BJ (cell line): ENCODE results near the gene MAN1C1. TPM values are rescaled to one million over a fixed set of nuclear protein-coding genes. Genes with fewer than 3 reads are reported as not detected.

Experiments
- CTCF ChIA-PET: fragments of 350-600 bp; formaldehyde crosslinking; extraction: SDS; loops from one replicate; lab custom pipeline; 2021; ENCODE audit warnings: antibody characterized with exemption, inconsistent platforms; lab: Yijun Ruan, JAX
- POLR2A ChIA-PET: fragments of 300-600 bp; sonication (Branson Sonifier 250); formaldehyde crosslinking; extraction: SDS; loops from one replicate; lab custom pipeline; 2021; ENCODE audit warnings: antibody characterized with exemption; lab: Charles Lee
- DNase-seq: peaks from one replicate; pipeline ENCODE4 v3.0.0-alpha.2; 2011; ENCODE audit warnings: low read depth
- H3K27me3 ChIP-seq: 2 replicates; pipeline ENCODE4 v1.6.0; 2011; ENCODE audit warnings: low read length; ENCODE audit not compliant: control insufficient read depth, insufficient read depth
- H3K36me3 ChIP-seq: 2 replicates; pipeline ENCODE4 v1.5.1; 2011; ENCODE audit warnings: low read length; ENCODE audit not compliant: control insufficient read depth, insufficient read depth
- H3K4me3 ChIP-seq: 2 replicates; pipeline ENCODE4 v1.5.1; 2011; ENCODE audit warnings: low read depth, mild to moderate bottlenecking, control low read depth, low read length
- CTCF ChIP-seq: IDR thresholded peaks from 2 replicates; pipeline ENCODE4 v1.5.1; 2011; ENCODE audit warnings: low read depth, mild to moderate bottlenecking, control low read depth, inconsistent platforms, low read length, moderate library complexity; ENCODE audit not compliant: insufficient read depth
- polyA plus RNA-seq: library from polyadenylated mRNA; depleted of rRNA; stranded (reverse); fragments of >200 nt; gene quantifications from 2 replicates; pipeline ENCODE4 v1.2.3, GENCODE V29; 2011

Gene MAN1C1
- polyA plus RNA-seq, 1 experiment: 1.1 TPM

GRCh38 chr1:25611843-25612242, 4.7 kb upstream of the MAN1C1 start:
- no peak for TF ChIP-seq CTCF
- H3K36me3 ChIP-seq: no peaks in the 10 kb centered on the region
- POLR2A ChIA-PET: no interaction called here

GRCh38 chr1:25612421-25612820, 4.2 kb upstream of the MAN1C1 start:
- TF ChIP-seq CTCF: no peak
- CTCF ChIA-PET: interaction anchor here (1.3 to 7.9 kb wide), 3 partner anchors 163 to 198 kb away, joined by 3 to 125 read pairs (median 3); partner anchors contain the start of gene SELENON
- no peaks in the 10 kb centered on the region for H3K36me3 ChIP-seq
- H3K4me3 ChIP-seq: no peak overlapping the region
- POLR2A ChIA-PET: no interaction called here
- peaks cover 27% of the 10 kb centered on the region for H3K27me3 ChIP-seq
- no peak for DNase-seq

More at GRCh38 chr1:25611843-25612242, 4.7 kb upstream of the MAN1C1 start:
- H3K27me3 ChIP-seq: peaks cover 27% of the 10 kb centered on the region
- CTCF ChIA-PET: interaction anchor here (1.3 to 7.9 kb wide), 3 partner anchors 164 to 199 kb away, joined by 3 to 125 read pairs (median 3); partner anchors contain the start of gene SELENON
- no peak overlapping the region for H3K4me3 ChIP-seq
- no peak for DNase-seq

- Histone ChIP-seq H3K36me3 (no peaks in the 10 kb centered on the region), H3K4me3 (no peak overlapping the region), H3K27me3 (peaks cover 31% of the 10 kb centered on the region)
- DNase-seq: no peak
- ChIA-PET CTCF (interaction anchor here (1.0 to 1.4 kb wide), 3 partner anchors 183 to 197 kb away, joined by 3 to 6 read pairs (median 3); no protein-coding TSS in a partner anchor), POLR2A (no interaction called here)
- TF ChIP-seq CTCF: no peak
Measured at GRCh38 chr1:25613091-25613490, 3.5 kb upstream of the MAN1C1 start.

- CTCF ChIA-PET: interaction anchor here (1.4 to 1.8 kb wide), 2 partner anchors 183 kb away, joined by 6 read pairs; no protein-coding TSS in a partner anchor
- POLR2A ChIA-PET: interaction anchor here (0.6 kb wide), 1 partner anchor 375 kb away, joined by 3 read pairs; no protein-coding TSS in a partner anchor
- no peaks in the 10 kb centered on the region for H3K36me3 ChIP-seq
- H3K27me3 ChIP-seq: peaks cover 43% of the 10 kb centered on the region
- DNase-seq: no peak
- H3K4me3 ChIP-seq: no peak overlapping the region
- TF ChIP-seq CTCF: no peak
Measured at GRCh38 chr1:25614501-25615171, 2.0 kb upstream of the MAN1C1 start.

GRCh38 chr1:25615172-25615541, 1.4 kb upstream of the MAN1C1 start:
- ChIA-PET CTCF (interaction anchor here (1.8 kb wide), 1 partner anchor 182 kb away, joined by 6 read pairs; no protein-coding TSS in a partner anchor), POLR2A (interaction anchor here (0.6 kb wide), 1 partner anchor 376 kb away, joined by 3 read pairs; no protein-coding TSS in a partner anchor)
- Histone ChIP-seq H3K36me3 (no peaks in the 10 kb centered on the region), H3K4me3 (no peak overlapping the region), H3K27me3 (peaks cover 46% of the 10 kb centered on the region)
- TF ChIP-seq CTCF: no peak
- DNase-seq: no peak
